HG03565 (cell line): Measurements from ENCODE around the gene VAMP5.
"Not testable (repeated sequence)": the region's sequence is repeated elsewhere in the genome, so short reads cannot be mapped to it uniquely, and the experiment has no call there.

Experiments used
- ATAC-seq: cut with Tn5 transposase; IDR thresholded peaks from one replicate; pipeline ENCODE4 v1.9.1; 2021; ENCODE audit warnings: mild to moderate bottlenecking, moderate library complexity; ENCODE audit not compliant: unreplicated experiment

The VAMP5 gene

DNA sequence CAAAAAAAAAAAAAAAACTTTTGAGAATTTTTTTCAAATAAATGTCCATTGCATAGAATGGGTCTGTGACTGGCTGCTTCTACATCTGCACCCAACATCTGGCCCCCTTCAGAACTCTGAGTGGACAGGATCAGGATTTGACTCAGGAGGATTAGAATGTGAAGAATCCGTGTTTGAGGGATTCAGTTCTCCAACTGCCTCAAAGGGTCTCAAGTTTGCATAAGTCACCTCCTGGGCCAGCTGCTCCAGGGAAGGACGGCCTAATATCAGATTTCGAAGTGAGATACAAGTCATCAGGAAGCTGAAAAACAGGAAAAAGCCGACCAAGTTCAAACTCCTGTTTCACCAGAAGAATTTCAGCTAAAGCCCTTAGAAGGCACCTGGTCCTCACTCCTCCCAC lies 34.4 kb upstream of the VAMP5 start:
- ATAC-seq, result no peak

DNA sequence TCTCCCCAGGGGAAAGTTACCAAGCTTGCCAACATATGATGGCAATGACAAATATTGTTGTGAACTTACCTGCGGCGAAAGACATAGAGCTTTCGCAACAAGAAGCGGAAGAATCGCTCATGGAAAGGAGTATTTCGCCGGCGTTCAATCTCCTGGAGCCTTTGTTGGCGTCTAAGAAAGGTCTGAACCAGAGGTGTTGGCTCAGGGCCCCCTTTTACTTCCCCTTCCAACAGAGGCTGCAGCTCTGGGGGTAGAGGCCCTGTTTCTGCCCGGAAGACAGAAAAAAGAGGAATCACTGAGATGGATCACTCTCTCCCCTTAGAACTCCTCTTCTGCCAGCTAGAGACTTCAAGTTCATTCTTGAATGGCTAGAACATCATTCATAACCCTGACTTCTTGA lies 33.7 kb upstream of the VAMP5 start:
- no peak for ATAC-seq

DNA sequence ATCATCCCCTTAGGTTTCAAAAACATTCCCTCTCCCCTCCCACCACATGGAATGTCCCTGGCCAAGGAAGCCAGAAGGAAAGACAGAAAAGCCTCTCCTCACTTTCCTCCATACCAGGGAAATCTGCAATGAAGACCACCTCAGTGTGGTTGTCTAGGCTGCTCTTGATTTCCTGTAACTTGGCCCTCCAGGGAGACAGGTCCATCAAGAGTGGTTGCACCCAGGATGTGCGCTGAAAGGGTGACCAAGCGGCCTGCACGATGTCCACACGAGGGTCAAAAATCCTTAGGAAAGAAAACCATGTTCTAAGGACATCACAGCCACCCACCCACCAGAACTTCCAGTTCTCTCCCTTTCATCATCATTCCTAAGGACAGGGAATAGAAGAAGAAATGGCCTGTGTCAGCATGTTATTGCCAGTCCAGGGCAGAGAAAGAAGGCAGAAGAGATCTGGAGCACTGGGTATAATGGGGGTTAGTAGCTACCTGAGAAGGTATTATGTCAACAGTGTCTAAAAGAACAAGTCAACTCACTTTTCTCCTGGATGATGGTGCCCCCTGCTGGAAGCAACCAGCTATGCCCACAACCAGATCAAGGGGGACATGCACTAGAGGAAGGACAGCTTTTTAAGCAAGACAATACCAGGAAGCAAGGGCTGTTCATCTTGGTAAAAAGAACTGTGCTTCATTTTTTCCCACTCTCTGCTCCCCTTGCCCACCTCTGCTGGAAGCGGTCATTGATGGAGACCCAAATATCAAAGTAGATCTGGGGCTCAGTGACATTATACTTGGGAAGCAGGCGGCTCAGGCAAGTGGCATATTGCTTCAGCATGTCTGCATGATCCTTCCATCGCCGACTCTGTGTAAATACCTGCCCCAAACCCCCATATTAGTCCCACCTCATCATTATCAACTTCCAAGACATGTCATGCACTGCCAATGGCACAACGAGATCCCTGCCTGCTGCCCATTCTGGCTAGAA lies 32.2 kb upstream of the VAMP5 start:
- ATAC-seq, result no peak

GRCh38 chr2:85553184-85553583 lies 31.0 kb upstream of the VAMP5 start:
- no peak for ATAC-seq

DNA sequence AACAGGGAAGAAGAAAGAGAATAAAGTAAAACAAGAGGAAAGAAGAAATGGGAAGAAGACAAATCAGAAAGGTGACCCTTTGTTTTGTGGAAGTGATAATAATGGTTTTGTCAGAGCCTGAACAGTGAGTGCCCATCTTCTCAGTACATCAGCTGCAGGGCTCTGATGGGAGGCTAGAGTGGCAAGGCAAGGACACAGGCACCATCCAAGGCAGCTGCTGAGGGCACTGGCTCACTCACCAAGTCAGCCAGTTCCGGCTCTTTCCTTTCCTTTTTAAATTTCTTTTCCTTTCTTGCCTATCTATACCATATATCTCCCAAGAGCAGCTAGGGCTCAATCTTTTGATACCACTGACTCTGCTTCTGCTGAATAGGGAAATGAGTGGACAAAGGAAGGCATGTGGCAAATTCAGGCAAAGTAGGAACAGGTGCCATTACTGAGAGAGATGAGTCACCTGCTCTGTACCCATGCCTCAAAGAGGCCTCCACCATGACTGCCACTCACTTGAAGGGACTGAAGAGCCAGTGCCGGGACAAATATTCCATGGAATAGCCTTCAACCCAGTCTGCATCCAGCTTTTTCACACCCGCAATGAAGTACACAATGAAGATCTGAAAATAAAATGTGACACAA lies 29.1 kb upstream of the VAMP5 start:
- ATAC-seq, result no peak

DNA sequence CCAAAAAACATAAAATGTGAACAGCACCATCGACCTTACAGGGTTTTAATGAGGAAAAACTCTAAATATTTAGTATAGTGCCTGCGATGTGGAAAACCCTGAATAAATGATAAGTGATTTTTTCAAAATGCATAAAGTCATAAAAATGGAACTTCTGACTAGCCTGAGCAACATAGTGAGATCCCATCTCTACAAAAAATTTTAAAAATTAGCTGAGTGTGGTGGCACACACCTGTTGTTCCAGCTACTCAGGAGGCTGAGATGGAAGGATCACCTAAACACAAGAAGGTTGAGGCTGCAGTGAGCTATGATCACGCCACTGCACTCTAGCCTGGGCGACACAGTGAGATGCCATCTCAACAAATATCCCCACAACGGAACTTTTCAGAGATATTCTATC lies 27.1 kb upstream of the VAMP5 start:
- ATAC-seq, result no peak

DNA sequence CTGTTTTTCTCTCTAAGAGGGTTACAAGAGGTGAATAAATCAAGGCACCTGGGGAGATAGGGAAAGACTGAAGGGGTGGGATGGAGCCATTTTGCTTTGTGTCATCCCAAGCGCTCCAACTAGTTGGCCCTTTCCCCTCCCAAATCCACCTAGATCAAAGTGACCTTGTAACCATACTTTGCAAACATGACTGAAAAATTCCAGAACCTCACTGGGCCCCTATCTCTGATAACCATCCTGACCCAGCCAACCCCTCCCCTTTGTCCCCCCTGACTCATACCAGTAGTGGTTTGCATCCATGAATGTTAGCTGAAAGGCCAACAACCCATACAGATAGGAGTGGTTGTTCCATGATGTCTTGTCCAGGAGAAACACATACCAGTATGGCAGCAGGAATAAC lies 26.1 kb upstream of the VAMP5 start:
- no peak for ATAC-seq

DNA sequence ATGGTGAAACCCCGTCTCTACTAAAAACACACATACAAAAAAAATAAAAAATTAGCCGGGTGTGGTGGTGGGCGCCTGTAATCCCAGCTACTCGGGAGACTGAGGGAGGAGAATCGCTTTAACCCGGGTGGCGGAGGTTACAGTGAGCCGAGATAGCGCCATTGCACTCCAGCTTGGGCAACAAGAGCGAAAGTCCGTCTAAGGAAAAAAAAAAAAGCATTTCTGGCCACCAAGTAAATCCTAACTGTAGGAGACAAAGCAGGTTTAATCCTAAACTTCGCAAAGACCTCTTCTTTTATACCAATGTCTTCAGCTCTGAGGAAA lies 23.9 kb upstream of the VAMP5 start:
- not testable (repeated sequence) for ATAC-seq

DNA sequence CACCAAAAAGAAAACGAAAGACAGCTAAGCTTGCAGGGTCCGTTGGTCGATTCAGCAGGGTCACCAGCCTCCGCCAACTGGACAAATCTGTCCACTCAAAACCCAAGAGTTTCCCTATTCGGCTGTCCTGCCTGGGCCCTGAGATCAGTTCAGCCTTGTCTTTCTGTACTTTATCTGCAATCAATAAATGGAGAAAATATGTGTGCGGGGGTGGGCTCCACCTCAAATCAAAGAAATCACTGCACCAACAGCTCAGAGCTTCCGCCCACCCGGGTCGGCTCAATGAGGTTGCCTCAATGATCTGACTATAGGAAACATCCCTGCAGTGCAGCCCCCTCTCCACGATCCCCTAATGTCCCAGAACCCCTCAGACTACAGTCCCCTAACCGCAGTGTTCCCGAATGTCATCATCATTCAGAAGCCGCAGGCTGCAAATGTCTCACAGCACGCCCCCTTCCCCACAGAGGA lies 23.4 kb upstream of the VAMP5 start:
- no peak for ATAC-seq

DNA sequence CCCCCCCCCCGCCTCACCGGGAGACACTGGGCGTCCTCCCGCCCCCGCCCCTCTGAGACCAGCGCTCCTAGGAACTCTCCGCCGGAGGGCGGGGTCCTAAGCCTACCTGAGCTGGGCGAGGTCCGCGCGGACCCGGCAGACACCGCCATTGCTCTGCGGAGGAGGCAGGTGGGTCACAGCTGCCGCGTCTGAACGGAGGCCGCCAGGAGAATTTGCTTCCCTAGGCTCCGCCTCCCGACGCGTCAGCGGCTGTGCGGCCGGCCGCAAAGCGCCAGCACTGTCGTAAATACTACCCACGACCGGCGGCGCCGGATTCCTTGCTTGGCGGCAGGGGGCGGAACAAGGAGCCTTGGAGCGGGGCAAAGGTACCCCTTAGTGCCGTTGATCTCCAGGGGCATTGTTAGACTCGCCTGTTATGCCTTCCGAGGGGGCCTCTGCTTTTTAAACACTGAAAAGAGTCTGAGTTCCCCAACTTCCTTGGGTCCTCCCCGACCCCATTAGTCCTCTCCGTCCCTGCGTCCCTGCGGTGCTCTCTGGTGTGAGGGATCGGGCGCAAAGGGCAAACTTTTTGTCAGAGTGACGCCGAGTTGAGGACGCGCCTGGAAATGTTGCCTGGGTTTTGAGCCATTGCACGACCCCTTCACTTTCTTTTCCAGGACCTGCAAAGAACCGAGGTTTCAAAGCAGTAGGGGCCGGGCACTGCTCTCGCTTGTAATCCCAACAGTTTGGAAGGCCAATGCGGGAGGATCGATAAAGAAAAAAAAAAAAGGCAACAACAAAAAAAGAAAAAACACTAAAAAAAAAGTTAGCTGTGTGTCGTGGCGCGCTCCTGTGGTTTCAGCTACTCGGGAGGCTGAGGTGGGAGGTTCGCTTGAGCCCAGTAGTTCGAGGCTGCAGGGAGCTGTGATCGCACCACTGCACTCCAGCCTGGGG lies 22.7 kb upstream of the VAMP5 start, which contains the start of gene GGCX:
Gene GGCX, minus strand, starts transcription at position 214 of the 933 bp plus-strand sequence. Its CDS starts 65 bp downstream, at position 149.
- ATAC-seq, result peak; percentile 89

DNA sequence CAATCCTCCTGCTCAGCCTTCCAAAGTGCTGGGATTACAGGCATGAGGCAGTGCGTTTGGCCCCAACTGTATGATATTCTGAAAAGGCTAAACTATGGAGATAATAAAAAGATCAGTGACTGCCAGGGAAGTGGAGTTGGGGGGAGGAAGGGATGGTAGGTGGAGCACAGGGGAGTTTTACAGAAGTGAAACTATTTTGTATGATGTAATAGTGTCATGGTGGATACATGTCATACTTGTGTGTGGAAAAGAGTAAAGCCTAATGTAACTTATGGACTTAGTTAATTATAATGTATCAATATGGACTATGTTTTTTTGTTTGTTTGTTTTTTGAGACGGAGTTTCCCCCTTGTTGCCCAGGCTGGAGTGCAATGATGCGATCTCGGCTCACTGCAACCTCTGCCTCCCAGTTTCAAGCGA lies 20.1 kb upstream of the VAMP5 start:
- ATAC-seq, result no peak

GRCh38 chr2:85566265-85566664 lies 18.0 kb upstream of the VAMP5 start:
- ATAC-seq, result no peak

DNA sequence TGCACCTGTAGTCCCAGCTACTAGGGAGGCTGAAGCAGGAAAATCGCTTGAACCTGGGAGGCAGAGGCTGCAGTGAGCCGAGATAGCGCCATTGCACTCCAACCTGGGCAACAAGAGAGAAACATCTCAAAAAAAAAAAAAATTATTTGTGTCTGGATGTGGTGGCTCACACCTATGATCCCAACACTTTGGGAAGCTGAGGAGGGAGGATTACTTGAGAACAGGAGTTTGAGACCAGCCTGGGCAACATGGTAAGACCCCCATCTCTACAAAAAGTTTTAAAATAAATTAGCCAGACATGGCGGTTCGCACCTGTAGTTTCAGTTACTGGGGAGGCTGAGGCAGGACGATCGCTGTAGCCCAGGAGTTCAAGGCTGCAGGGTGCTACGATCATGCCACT lies 8.5 kb upstream of the VAMP5 start:
- no peak for ATAC-seq

GRCh38 chr2:85577063-85577385 lies 7.2 kb upstream of the VAMP5 start:
- ATAC-seq, result no peak

DNA sequence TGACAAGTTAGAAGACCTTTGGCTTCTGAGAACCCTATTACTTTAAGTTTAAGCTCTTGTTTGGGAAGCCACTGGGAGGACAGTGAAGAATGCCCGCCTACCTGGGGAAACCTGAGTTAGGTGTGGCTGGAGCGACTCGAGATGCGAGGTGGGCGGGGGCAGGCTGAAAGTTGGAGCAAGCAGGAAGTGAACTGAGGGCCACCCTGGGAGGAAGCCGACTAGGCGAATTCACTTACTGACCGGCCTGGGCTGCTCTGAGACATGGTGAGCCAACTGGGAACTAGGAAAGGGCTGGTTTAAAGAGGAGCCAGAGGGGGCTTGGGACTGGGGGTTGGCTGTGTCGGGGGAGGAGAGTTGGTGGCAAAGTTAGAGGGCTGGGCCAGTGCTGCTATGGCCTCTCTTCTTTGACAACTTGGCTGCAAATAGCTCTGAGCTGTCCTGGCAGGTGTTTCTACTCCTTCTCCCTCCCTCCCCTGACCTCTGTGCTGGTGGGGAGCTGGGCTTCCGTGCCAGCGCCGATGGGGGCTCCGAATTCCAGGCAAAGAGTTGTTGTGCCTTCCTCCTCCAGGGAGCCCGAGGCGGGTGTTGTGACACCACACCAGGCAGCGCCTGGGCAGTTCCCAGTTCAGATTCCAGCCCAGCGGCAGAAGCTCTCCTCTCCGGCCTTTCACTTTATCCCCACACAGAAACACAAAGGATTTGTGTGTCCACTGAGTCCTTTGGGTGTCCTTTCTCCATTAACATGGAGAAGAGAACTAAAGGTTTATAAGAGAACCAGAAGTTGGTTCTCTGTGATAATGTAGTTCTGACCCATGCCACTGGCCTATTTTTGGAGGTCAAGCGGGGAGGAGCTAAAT lies 6.6 kb upstream of the VAMP5 start, which contains the start of gene VAMP8:
Gene VAMP8, plus strand, starts transcription at position 201 of the 857 bp plus-strand sequence. Its CDS starts 61 bp downstream, at position 262.
- ATAC-seq, result no peak

DNA sequence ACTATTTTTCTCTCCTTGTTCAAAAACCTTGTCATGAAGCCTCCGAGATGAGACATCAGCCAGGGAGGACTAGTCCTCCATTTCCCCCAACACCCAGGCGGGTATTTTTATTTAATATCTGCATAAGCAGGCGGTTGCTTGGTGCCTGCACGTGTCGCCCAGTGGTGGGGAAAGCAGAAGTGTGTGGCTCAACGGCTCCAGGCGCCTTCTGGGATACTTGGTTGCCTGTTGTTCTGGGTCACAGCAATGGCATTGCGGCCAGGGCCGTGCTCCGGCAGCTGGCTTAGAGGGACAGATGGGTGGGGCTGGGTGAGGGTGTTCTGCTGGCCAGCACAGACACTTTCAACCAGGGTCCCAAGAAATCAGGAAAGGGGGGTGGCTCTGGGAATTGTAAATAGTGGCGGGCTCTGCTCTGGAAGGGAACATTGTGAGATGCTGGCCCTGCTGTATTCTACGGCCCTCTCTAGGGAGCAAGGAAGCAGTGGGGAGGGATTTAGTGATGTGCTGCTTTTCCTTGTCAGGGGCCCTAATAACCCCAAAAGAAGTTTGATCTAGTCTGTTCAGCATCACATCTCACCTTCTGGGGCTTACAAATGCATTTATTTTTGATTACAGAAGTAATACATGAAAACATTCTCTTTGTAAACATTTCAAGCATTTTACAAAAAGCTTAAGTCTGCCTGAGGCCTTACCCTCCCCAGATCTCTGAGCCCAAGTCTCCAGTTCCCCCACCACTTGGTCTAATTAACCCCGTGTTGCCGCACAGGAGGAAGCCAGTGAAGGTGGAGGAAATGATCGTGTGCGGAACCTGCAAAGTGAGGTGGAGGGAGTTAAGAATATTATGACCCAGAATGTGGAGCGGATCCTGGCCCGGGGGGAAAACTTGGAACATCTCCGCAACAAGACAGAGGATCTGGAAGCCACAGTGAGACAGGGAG lies 5.7 kb upstream of the VAMP5 start:
- ATAC-seq, result no peak

DNA sequence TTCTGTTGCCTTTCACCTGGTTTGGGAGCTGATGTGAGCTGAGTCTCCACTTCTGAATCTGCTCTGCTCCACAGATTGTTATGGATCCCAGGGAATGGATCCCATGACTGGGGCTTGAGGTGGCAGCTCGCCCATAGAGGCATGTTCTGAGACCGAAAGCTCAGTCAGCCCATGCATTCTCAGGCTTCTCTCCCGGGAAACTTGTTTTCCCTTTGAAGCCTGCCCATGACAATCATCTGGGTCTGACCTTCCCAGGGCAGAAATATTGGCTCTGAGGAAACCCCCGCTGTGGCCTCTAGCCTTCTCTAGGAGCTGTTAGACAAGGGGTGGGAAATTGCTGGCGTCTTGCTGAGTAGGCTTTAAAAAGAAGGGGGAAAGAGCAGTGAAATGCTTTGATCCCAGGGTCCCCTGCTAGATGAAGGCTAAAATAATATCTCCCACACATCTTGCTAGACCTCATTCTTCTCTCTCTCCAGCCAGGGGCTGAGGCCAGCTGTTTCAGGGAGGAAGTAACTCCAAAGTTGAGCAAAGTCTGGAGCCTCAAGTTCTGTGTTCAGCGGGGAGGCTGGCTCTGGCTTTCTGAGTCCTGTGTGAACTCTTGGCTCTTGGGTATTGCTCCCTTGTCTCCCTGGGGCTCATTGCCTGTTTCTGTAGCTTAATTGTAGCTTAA lies 4.8 kb upstream of the VAMP5 start:
- ATAC-seq, result no peak

GRCh38 chr2:85580206-85580605 lies 4.0 kb upstream of the VAMP5 start:
- ATAC-seq, result no peak
